ENCODE measurements around the gene FERMT3.
A peak's percentile ranks its signal among the peaks of the same experiment; 100 is the strongest.

DNA sequence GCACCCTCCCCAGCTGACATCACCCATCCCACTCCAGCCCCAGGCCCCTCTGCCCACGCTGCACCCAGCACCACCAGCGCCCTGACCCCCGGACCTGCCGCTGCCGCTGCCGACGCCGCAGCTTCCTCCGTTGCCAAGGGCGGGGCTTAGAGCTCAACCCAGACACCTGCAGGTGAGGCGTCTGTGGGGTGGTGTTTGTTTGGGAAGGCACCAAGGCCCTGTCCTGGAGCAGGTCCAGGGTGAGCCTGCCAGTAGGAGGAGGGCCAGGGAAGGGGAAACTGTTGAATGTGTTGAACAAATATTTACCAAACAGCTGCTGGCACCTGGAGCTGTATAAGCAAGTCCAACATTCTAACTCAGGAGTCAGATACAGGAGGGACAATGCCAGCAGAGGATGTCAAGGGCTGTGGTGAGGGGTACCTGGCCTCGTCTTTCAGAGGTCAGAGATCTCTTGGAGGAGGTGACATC lies 31.0 kb downstream of the FERMT3 start:
- TF ChIP-seq SP1 (IDR thresholded peaks at IDR 0.05) (peak; percentile 89), EGR1 (IDR thresholded peaks at IDR 0.05; ENCODE audit: low read depth in 2 of 2) (peak in 1 of 2 donors; percentile 60), GABPA (IDR thresholded peaks at IDR 0.05 in 1 of 2, conservative IDR thresholded peaks at IDR 0.05 in 1 of 2) (peak in 1 of 2 donors; percentile 85), RAD21 (IDR thresholded peaks at IDR 0.05) (peak in 1 of 2 donors; percentile 58), TAF1 (conservative IDR thresholded peaks at IDR 0.05) (peak; percentile 67)
- TF ChIP-seq, protein P1, sequence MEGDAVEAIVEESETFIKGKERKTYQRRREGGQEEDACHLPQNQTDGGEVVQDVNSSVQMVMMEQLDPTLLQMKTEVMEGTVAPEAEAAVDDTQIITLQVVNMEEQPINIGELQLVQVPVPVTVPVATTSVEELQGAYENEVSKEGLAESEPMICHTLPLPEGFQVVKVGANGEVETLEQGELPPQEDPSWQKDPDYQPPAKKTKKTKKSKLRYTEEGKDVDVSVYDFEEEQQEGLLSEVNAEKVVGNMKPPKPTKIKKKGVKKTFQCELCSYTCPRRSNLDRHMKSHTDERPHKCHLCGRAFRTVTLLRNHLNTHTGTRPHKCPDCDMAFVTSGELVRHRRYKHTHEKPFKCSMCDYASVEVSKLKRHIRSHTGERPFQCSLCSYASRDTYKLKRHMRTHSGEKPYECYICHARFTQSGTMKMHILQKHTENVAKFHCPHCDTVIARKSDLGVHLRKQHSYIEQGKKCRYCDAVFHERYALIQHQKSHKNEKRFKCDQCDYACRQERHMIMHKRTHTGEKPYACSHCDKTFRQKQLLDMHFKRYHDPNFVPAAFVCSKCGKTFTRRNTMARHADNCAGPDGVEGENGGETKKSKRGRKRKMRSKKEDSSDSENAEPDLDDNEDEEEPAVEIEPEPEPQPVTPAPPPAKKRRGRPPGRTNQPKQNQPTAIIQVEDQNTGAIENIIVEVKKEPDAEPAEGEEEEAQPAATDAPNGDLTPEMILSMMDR (IDR thresholded peaks at IDR 0.05; ENCODE audit: low read depth, low read length, missing input control), result peak; percentile 12
- TF ChIP-seq, protein P2, sequence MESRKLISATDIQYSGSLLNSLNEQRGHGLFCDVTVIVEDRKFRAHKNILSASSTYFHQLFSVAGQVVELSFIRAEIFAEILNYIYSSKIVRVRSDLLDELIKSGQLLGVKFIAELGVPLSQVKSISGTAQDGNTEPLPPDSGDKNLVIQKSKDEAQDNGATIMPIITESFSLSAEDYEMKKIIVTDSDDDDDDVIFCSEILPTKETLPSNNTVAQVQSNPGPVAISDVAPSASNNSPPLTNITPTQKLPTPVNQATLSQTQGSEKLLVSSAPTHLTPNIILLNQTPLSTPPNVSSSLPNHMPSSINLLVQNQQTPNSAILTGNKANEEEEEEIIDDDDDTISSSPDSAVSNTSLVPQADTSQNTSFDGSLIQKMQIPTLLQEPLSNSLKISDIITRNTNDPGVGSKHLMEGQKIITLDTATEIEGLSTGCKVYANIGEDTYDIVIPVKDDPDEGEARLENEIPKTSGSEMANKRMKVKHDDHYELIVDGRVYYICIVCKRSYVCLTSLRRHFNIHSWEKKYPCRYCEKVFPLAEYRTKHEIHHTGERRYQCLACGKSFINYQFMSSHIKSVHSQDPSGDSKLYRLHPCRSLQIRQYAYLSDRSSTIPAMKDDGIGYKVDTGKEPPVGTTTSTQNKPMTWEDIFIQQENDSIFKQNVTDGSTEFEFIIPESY (IDR thresholded peaks at IDR 0.05), result no peak
- TF ChIP-seq, protein P3, sequence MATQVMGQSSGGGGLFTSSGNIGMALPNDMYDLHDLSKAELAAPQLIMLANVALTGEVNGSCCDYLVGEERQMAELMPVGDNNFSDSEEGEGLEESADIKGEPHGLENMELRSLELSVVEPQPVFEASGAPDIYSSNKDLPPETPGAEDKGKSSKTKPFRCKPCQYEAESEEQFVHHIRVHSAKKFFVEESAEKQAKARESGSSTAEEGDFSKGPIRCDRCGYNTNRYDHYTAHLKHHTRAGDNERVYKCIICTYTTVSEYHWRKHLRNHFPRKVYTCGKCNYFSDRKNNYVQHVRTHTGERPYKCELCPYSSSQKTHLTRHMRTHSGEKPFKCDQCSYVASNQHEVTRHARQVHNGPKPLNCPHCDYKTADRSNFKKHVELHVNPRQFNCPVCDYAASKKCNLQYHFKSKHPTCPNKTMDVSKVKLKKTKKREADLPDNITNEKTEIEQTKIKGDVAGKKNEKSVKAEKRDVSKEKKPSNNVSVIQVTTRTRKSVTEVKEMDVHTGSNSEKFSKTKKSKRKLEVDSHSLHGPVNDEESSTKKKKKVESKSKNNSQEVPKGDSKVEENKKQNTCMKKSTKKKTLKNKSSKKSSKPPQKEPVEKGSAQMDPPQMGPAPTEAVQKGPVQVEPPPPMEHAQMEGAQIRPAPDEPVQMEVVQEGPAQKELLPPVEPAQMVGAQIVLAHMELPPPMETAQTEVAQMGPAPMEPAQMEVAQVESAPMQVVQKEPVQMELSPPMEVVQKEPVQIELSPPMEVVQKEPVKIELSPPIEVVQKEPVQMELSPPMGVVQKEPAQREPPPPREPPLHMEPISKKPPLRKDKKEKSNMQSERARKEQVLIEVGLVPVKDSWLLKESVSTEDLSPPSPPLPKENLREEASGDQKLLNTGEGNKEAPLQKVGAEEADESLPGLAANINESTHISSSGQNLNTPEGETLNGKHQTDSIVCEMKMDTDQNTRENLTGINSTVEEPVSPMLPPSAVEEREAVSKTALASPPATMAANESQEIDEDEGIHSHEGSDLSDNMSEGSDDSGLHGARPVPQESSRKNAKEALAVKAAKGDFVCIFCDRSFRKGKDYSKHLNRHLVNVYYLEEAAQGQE (IDR thresholded peaks at IDR 0.05), result no peak
- TF ChIP-seq, protein P4, sequence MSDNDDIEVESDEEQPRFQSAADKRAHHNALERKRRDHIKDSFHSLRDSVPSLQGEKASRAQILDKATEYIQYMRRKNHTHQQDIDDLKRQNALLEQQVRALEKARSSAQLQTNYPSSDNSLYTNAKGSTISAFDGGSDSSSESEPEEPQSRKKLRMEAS (IDR thresholded peaks at IDR 0.05), result peak; percentile 62
